HG03469 (cell line): ENCODE results near the gene NF2.
"Not testable (repeated sequence)": the region's sequence is repeated elsewhere in the genome, so short reads cannot be mapped to it uniquely, and the experiment has no call there.

Experiments
- ATAC-seq: cut with Tn5 transposase; IDR thresholded peaks from one replicate; pipeline ENCODE4 v1.9.1; 2021; ENCODE audit warnings: mild to moderate bottlenecking, moderate library complexity, moderate number of reproducible peaks; ENCODE audit not compliant: unreplicated experiment

Gene NF2

GRCh38 chr22:29594447-29594846 is 9.0 kb upstream of the NF2 start:
- not testable (repeated sequence) for ATAC-seq

- no peak for ATAC-seq
These were observed 7.0 kb upstream of the NF2 start for GRCh38 chr22:29596408-29596807.

- not testable (repeated sequence) for ATAC-seq
These were observed 5.4 kb upstream of the NF2 start for GRCh38 chr22:29597871-29598683.

GRCh38 chr22:29598684-29599020 is 4.8 kb upstream of the NF2 start:
- no peak for ATAC-seq

- ATAC-seq = no peak
These were observed 585 bp downstream of the NF2 start for GRCh38 chr22:29604076-29604360.

- no peak for ATAC-seq
These were observed 2.1 kb downstream of the NF2 start for GRCh38 chr22:29605527-29605850.

GRCh38 chr22:29606320-29606719 is 2.9 kb downstream of the NF2 start:
- no peak for ATAC-seq

GRCh38 chr22:29607426-29607825 is 4.0 kb downstream of the NF2 start:
- no peak for ATAC-seq

- ATAC-seq = no peak
These were observed 5.7 kb downstream of the NF2 start for GRCh38 chr22:29609139-29609538.

GRCh38 chr22:29610780-29611179 is 7.3 kb downstream of the NF2 start:
- no peak for ATAC-seq

- no peak for ATAC-seq
These were observed 12.4 kb downstream of the NF2 start for GRCh38 chr22:29615705-29616327.

GRCh38 chr22:29617922-29618629 is 14.6 kb downstream of the NF2 start:
- no peak for ATAC-seq

- ATAC-seq = no peak
These were observed 18.5 kb downstream of the NF2 start for GRCh38 chr22:29621761-29622526.

GRCh38 chr22:29623059-29623458 is 19.6 kb downstream of the NF2 start:
- ATAC-seq = no peak

- no peak for ATAC-seq
These were observed 20.2 kb downstream of the NF2 start for GRCh38 chr22:29623553-29624169.

- ATAC-seq = no peak
These were observed 21.8 kb downstream of the NF2 start for GRCh38 chr22:29625090-29625825.

GRCh38 chr22:29626497-29627195 is 23.2 kb downstream of the NF2 start:
- ATAC-seq = no peak

- ATAC-seq = no peak
These were observed 23.7 kb downstream of the NF2 start for GRCh38 chr22:29627196-29627535.

GRCh38 chr22:29628996-29629902 is 25.8 kb downstream of the NF2 start:
- no peak for ATAC-seq
